K562 (cell line): Measurements from ENCODE around the gene DHX58.

Experiments
- ATF3 ChIP-seq, 2 experiments: fragments of 450-650 bp in 1 of 2; sonication (generic) in 1 of 2; formaldehyde crosslinking in 1 of 2; IDR thresholded peaks in 1 of 2; conservative IDR thresholded peaks in 1 of 2; 2 replicates each; pipeline versions ENCODE4 v1.6.1 to v1.8.1; 2016 to 2023; ENCODE audit warnings: mild to moderate bottlenecking in 2 of 2, moderate library complexity in 2 of 2, inconsistent platforms in 1 of 2, missing genetic modification reagents in 1 of 2
- BMI1 ChIP-seq: fragments of 150-350 bp; IDR thresholded peaks from 2 replicates; pipeline ENCODE4 v1.6.1; 2014; ENCODE audit warnings: low read length
- CHAMP1 ChIP-seq: fragments of 450-650 bp; IDR thresholded peaks from 2 replicates; pipeline ENCODE4 v1.6.1; 2016; ENCODE audit warnings: mild to moderate bottlenecking
- E2F1 ChIP-seq: sonication (generic); formaldehyde crosslinking; IDR thresholded peaks from 2 replicates; pipeline ENCODE4 v1.8.1; 2023; ENCODE audit warnings: mild to moderate bottlenecking, missing genetic modification reagents, moderate library complexity
- E2F3 ChIP-seq: fragments of 250-450 bp; sonication (Bioruptor Pico); IDR thresholded peaks from 2 replicates; pipeline ENCODE4 v1.4.0; 2020; ENCODE audit warnings: mild to moderate bottlenecking
- HBP1 ChIP-seq: fragments of 450-650 bp; formaldehyde crosslinking; IDR thresholded peaks from 2 replicates; pipeline ENCODE4 v1.4.0; 2022; ENCODE audit warnings: missing genetic modification characterization
- POLR2A ChIP-seq: fragments of 450-650 bp; conservative IDR thresholded peaks from 2 replicates; pipeline ENCODE4 v1.6.1; 2016
- RBFOX2 ChIP-seq: fragments of 200-400 bp; formaldehyde crosslinking; IDR thresholded peaks from 2 replicates; pipeline ENCODE4 v1.6.1; 2017; ENCODE audit warnings: low read depth, mild to moderate bottlenecking, low read length, moderate library complexity
- U2AF1 ChIP-seq: fragments of 200-400 bp; formaldehyde crosslinking; optimal IDR thresholded peaks from 2 replicates; pipeline ENCODE3; 2017; ENCODE audit warnings: mild to moderate bottlenecking, low read depth, low read length, moderate library complexity
- ZNF407 ChIP-seq: fragments of 450-650 bp; IDR thresholded peaks from 2 replicates; pipeline ENCODE4 v1.6.1; 2016; ENCODE audit warnings: low read depth
- TF ChIP-seq, protein P1 (sequence below), 3 experiments: IDR thresholded peaks in 2 of 3; conservative IDR thresholded peaks in 1 of 3; 2 replicates each; pipeline ENCODE4 v1.5.1; 2011 to 2012; ENCODE audit warnings: low read length in 3 of 3, mild to moderate bottlenecking in 3 of 3, control low read depth in 2 of 3, improper control_type of control experiment in 1 of 3, inconsistent platforms in 1 of 3, low read depth in 1 of 3, mixed read lengths in 1 of 3, moderate library complexity in 1 of 3; ENCODE audit not compliant: insufficient read depth in 2 of 3

DNA sequence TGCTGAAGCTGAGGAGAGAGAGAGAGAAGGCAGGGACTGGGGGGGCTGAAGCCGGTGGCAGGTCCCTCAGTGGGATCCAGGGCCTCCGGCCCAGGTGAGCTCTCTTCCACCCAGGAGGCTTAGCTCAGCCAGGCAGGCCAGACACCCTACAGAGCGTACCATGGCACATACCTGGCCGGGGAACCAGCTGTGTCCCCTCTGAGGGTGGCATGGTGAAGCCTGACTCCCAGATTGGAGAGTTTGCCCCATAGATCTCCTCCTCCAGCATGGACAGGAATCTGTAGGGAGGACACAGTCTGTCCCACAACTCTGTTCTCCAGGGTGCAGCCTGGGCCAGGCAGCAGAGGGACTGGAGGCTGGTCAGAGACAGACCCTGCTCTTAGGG, 5.6 kb upstream of the DHX58 start:
- TF ChIP-seq ZNF407 (no peak), ATF3 (IDR thresholded peaks at IDR 0.05) (no peak), ATF3 (CRISPR knock-in tag; conservative IDR thresholded peaks at IDR 0.05) (no peak), E2F1 (CRISPR knock-in tag) (no peak), HBP1 (CRISPR knock-in tag) (no peak), CHAMP1 (no peak), BMI1 (no peak), POLR2A (no peak), U2AF1 (no peak), RBFOX2 (no peak), E2F3 (CRISPR knock-in tag) (no peak)
- TF ChIP-seq, protein P1, sequence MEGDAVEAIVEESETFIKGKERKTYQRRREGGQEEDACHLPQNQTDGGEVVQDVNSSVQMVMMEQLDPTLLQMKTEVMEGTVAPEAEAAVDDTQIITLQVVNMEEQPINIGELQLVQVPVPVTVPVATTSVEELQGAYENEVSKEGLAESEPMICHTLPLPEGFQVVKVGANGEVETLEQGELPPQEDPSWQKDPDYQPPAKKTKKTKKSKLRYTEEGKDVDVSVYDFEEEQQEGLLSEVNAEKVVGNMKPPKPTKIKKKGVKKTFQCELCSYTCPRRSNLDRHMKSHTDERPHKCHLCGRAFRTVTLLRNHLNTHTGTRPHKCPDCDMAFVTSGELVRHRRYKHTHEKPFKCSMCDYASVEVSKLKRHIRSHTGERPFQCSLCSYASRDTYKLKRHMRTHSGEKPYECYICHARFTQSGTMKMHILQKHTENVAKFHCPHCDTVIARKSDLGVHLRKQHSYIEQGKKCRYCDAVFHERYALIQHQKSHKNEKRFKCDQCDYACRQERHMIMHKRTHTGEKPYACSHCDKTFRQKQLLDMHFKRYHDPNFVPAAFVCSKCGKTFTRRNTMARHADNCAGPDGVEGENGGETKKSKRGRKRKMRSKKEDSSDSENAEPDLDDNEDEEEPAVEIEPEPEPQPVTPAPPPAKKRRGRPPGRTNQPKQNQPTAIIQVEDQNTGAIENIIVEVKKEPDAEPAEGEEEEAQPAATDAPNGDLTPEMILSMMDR (IDR thresholded peaks at IDR 0.05 in 2 of 3, conservative IDR thresholded peaks at IDR 0.05 in 1 of 3; ENCODE audit: insufficient read depth in 2 of 3, low read depth in 1 of 3, low read length in 3 of 3) = no peak
